CD14-positive monocyte (primary cell): Measurements from ENCODE around the gene ARHGEF7. TPM values are rescaled to one million over a fixed set of nuclear protein-coding genes. Genes with fewer than 3 reads are reported as not detected.

Source experiments
- DNase-seq, 3 donors: peaks; one replicate each; pipeline ENCODE4 v3.0.0-alpha.2; 2011 to 2022
- H2AFZ ChIP-seq: 2 replicates; pipeline ENCODE4 v1.6.0; 2012; ENCODE audit warnings: mild to moderate bottlenecking, low read depth, low read length, inconsistent platforms; ENCODE audit not compliant: insufficient read depth, poor library complexity, severe bottlenecking
- H3K27ac ChIP-seq, 2 donors: 1 replicate in 1 of 2; 2 replicates in 1 of 2; pipeline ENCODE4 v1.5.1; 2012 to 2013; ENCODE audit warnings: low read length in 2 of 2, control low read depth in 1 of 2, inconsistent platforms in 1 of 2, low read depth in 1 of 2, mild to moderate bottlenecking in 1 of 2
- H3K27me3 ChIP-seq, 2 donors: one replicate each; pipeline versions ENCODE4 v1.6.0 to v1.6.1; 2011 to 2013; ENCODE audit warnings: low read length in 2 of 2; ENCODE audit not compliant: control insufficient read depth in 2 of 2, insufficient read depth in 2 of 2
- H3K36me3 ChIP-seq, 2 donors: replicated peaks in 1 of 2; 1 replicate in 1 of 2; 2 replicates in 1 of 2; pipeline versions ENCODE4 v1.5.1 to v1.6.1; 2012 to 2013; ENCODE audit warnings: low read length in 2 of 2, control low read depth in 1 of 2, inconsistent platforms in 1 of 2, mild to moderate bottlenecking in 1 of 2; ENCODE audit not compliant: insufficient read depth in 2 of 2, control insufficient read depth in 1 of 2
- H3K4me1 ChIP-seq, 2 donors: 1 replicate in 1 of 2; 2 replicates in 1 of 2; pipeline versions ENCODE4 v1.5.1 to v1.6.1; 2012 to 2013; ENCODE audit warnings: low read length in 2 of 2, control low read depth in 1 of 2, inconsistent platforms in 1 of 2, mild to moderate bottlenecking in 1 of 2, moderate library complexity in 1 of 2; ENCODE audit not compliant: insufficient read depth in 2 of 2, control insufficient read depth in 1 of 2
- H3K4me2 ChIP-seq: replicated peaks from 2 replicates; pipeline ENCODE3; 2012; ENCODE audit warnings: low read length, moderate library complexity, mild to moderate bottlenecking; ENCODE audit not compliant: poor library complexity, severe bottlenecking; ENCODE audit errors: extremely low read depth
- H3K4me3 ChIP-seq, 3 experiments: fragments of 200-600 bp in 1 of 3; sonication (generic) in 1 of 3; replicated peaks in 1 of 3; 1 replicate in 2 of 3; 2 replicates in 1 of 3; pipeline ENCODE4 v1.5.1; 2011 to 2013; ENCODE audit warnings: low read length in 3 of 3, mild to moderate bottlenecking in 3 of 3, control low read depth in 2 of 3, low read depth in 2 of 3, inconsistent platforms in 1 of 3, moderate library complexity in 1 of 3
- H3K79me2 ChIP-seq: 2 replicates; pipeline ENCODE4 v1.6.0; 2012; ENCODE audit warnings: mild to moderate bottlenecking, control low read depth, inconsistent platforms, low read length, moderate library complexity; ENCODE audit not compliant: insufficient read depth
- H3K9ac ChIP-seq: 2 replicates; pipeline ENCODE4 v1.6.0; 2017; ENCODE audit warnings: low read length, mild to moderate bottlenecking; ENCODE audit not compliant: insufficient read depth, poor library complexity, severe bottlenecking
- H3K9me3 ChIP-seq, 2 donors: replicated peaks in 1 of 2; 1 replicate in 1 of 2; 2 replicates in 1 of 2; pipeline versions ENCODE4 v1.5.1 to v1.6.1; 2012 to 2013; ENCODE audit warnings: low read length in 2 of 2, control low read depth in 1 of 2; ENCODE audit not compliant: control insufficient read depth in 1 of 2, insufficient read depth in 1 of 2
- H4K20me1 ChIP-seq: 2 replicates; pipeline ENCODE4 v1.6.0; 2012; ENCODE audit warnings: mild to moderate bottlenecking, low read length, control low read depth, moderate library complexity; ENCODE audit not compliant: insufficient read depth
- H3K27ac Mint-ChIP-seq, 7 donors: one replicate each; pipeline ENCODE4 v1.8.0; 2020; ENCODE audit warnings: mild to moderate bottlenecking in 7 of 7, mixed read lengths in 7 of 7, moderate library complexity in 6 of 7, inconsistent platforms in 2 of 7
- H3K27me3 Mint-ChIP-seq, 3 donors: one replicate each; pipeline ENCODE4 v1.8.0; 2021 to 2022; ENCODE audit warnings: low read depth in 3 of 3, mild to moderate bottlenecking in 3 of 3, mixed read lengths in 3 of 3, moderate library complexity in 3 of 3, inconsistent platforms in 1 of 3
- H3K36me3 Mint-ChIP-seq, 2 donors: one replicate each; pipeline ENCODE4 v1.8.0; 2020; ENCODE audit warnings: mixed read lengths in 2 of 2, inconsistent platforms in 1 of 2, mild to moderate bottlenecking in 1 of 2
- H3K4me1 Mint-ChIP-seq: one replicate; pipeline ENCODE4 v1.8.0; 2020; ENCODE audit warnings: mild to moderate bottlenecking, mixed read lengths
- H3K4me3 Mint-ChIP-seq, 2 donors: one replicate each; pipeline ENCODE4 v1.8.0; 2020; ENCODE audit warnings: mild to moderate bottlenecking in 2 of 2, mixed read lengths in 2 of 2, moderate library complexity in 1 of 2
- H3K9me3 Mint-ChIP-seq, 7 donors: one replicate each; pipeline ENCODE4 v1.8.0; 2020 to 2022; ENCODE audit warnings: mixed read lengths in 7 of 7, mild to moderate bottlenecking in 6 of 7, moderate library complexity in 6 of 7, inconsistent platforms in 2 of 7
- CTCF ChIP-seq: fragments of 200-600 bp; IDR thresholded peaks from one replicate; pipeline ENCODE4 v1.8.0; 2022; ENCODE audit warnings: antibody characterized with exemption, mild to moderate bottlenecking
- WGBS: methylation state at CpG from one replicate; pipeline ENCODE4 v1.1.5; 2013; ENCODE audit warnings: missing lambda C conversion rate; ENCODE audit not compliant: insufficient coverage; 5-methylcytosine and 5-hydroxymethylcytosine counted together
- intact Hi-C, 2 donors: fragments of 100-400 bp; cut with micrococcal nuclease; formaldehyde crosslinking; loops; one replicate each; pipeline versions ENCODE4 v1.15.0 to v1.15.1; 2023
- polyA plus RNA-seq, 3 donors: library from polyadenylated mRNA; depleted of rRNA in 1 of 3; unstranded in 2 of 3; stranded (reverse) in 1 of 3; fragments of 300-500 nt in 2 of 3; fragments of >200 nt in 1 of 3; fragmentation: Illumina TruSeq in 2 of 3; gene quantifications; 1 replicate in 2 of 3; 2 replicates in 1 of 3; pipeline ENCODE4 v1.2.3, GENCODE V29; 2012 to 2021

The ARHGEF7 gene
- polyA plus RNA-seq, 3 donors: 4.6 to 29.0 (median 6.1) TPM

GRCh38 chr13:111209613-111210012 is 94.5 kb downstream of the ARHGEF7 start:
- no peaks in the 10 kb centered on the region for H3K27me3 ChIP-seq
- Mint-ChIP-seq H3K27ac (no peak overlapping the region), H3K4me1 (peaks cover 15% of the 10 kb centered on the region), H3K36me3 (peaks cover 36 to 52% of the 10 kb centered on the region in 2 donors), H3K9me3 (no peaks in the 10 kb centered on the region), H3K4me3 (no peak overlapping the region), H3K27me3 (no peaks in the 10 kb centered on the region)
- DNase-seq: no peak
- H3K79me2 ChIP-seq: peaks cover 31% of the 10 kb centered on the region
- H3K27ac ChIP-seq: no peak overlapping the region
- no peaks in the 10 kb centered on the region for H3K9me3 ChIP-seq
- H4K20me1 ChIP-seq: peaks cover 92% of the 10 kb centered on the region
- H3K36me3 ChIP-seq: peaks cover 10 to 60% of the 10 kb centered on the region in 2 donors
- H3K4me1 ChIP-seq: peaks cover 10 to 13% of the 10 kb centered on the region in 2 donors
- no peak for TF ChIP-seq CTCF
- 97% methylated on average over 9 of the region's 9 CpGs for WGBS
- H2AFZ ChIP-seq: no peak overlapping the region
- intact Hi-C loops: no loop called here
- no peak overlapping the region for H3K9ac ChIP-seq
- no peak overlapping the region for H3K4me2 ChIP-seq
- H3K4me3 ChIP-seq: no peak overlapping the region

- H3K4me3 Mint-ChIP-seq: no peak overlapping the region
- no peak overlapping the region for H3K4me3 ChIP-seq
- no peak overlapping the region for H3K27ac ChIP-seq
- no peak overlapping the region for H3K9ac ChIP-seq
- peaks cover 34% of the 10 kb centered on the region for H3K79me2 ChIP-seq
- no peak overlapping the region for H3K27ac Mint-ChIP-seq
- no peaks in the 10 kb centered on the region for H3K27me3 Mint-ChIP-seq
- peaks cover 36 to 52% of the 10 kb centered on the region in 2 donors for H3K36me3 Mint-ChIP-seq
- no peak for DNase-seq
- no peak overlapping the region for H2AFZ ChIP-seq
- H3K36me3 ChIP-seq: peaks cover 10 to 60% of the 10 kb centered on the region in 2 donors
- H3K9me3 Mint-ChIP-seq: no peaks in the 10 kb centered on the region
- H4K20me1 ChIP-seq: peaks cover 91% of the 10 kb centered on the region
- WGBS: no CpG with 5 or more reads among the region's 4 CpGs
- no peak overlapping the region for H3K4me2 ChIP-seq
- intact Hi-C loops: no loop called here
- H3K27me3 ChIP-seq: no peaks in the 10 kb centered on the region
- H3K4me1 ChIP-seq: peaks cover 10 to 13% of the 10 kb centered on the region in 2 donors
- peaks cover 14% of the 10 kb centered on the region for H3K4me1 Mint-ChIP-seq
- H3K9me3 ChIP-seq: no peaks in the 10 kb centered on the region
- TF ChIP-seq CTCF: no peak
Observed at GRCh38 chr13:111210091-111210490, 95.0 kb downstream of the ARHGEF7 start.
